Progenitor cell of endocrine pancreas (in vitro differentiated cells): ENCODE results near the gene BECN2. TPM values are rescaled to one million over a fixed set of nuclear protein-coding genes. Genes with fewer than 3 reads are reported as not detected.

Experiments used
- DNase-seq: peaks from one replicate; pipeline ENCODE4 v3.0.0; 2021; ENCODE audit warnings: low spot score; ENCODE audit not compliant: unreplicated experiment
- H3K27ac Mint-ChIP-seq: 2 replicates; pipeline ENCODE4 v1.8.0; 2021; ENCODE audit warnings: mild to moderate bottlenecking, moderate library complexity, mixed read lengths
- H3K27me3 Mint-ChIP-seq: 2 replicates; pipeline ENCODE4 v1.8.0; 2021; ENCODE audit warnings: mixed read lengths
- H3K36me3 Mint-ChIP-seq: 2 replicates; pipeline ENCODE4 v1.8.0; 2022; ENCODE audit warnings: mixed read lengths; ENCODE audit not compliant: insufficient read depth
- H3K4me1 Mint-ChIP-seq: 2 replicates; pipeline ENCODE4 v1.8.0; 2021; ENCODE audit warnings: low read depth, mixed read lengths
- H3K4me3 Mint-ChIP-seq: 2 replicates; pipeline ENCODE4 v1.8.0; 2021; ENCODE audit warnings: low read depth, mild to moderate bottlenecking, moderate library complexity, mixed read lengths
- H3K9me3 Mint-ChIP-seq: 2 replicates; pipeline ENCODE4 v1.8.0; 2021; ENCODE audit warnings: low read depth, mixed read lengths
- CTCF ChIP-seq: fragments of 200-600 bp; sonication (generic); IDR thresholded peaks from one replicate; pipeline ENCODE4 v1.5.0; 2021; ENCODE audit warnings: antibody characterized with exemption, mild to moderate bottlenecking; ENCODE audit not compliant: unreplicated experiment
- total RNA-seq: library from RNA; stranded (reverse); gene quantifications from 2 replicates; pipeline ENCODE4 v1.2.1, GENCODE V29; 2021

The BECN2 gene
- total RNA-seq, 1 donor from 2014 or later, result not detected

- H3K27ac Mint-ChIP-seq, result no peak overlapping the region
- H3K27me3 Mint-ChIP-seq, result no peaks in the 10 kb centered on the region
- H3K4me3 Mint-ChIP-seq, result no peak overlapping the region
- H3K9me3 Mint-ChIP-seq, result peaks cover 3% of the 10 kb centered on the region
- no peak for TF ChIP-seq CTCF
- no peaks in the 10 kb centered on the region for H3K36me3 Mint-ChIP-seq
- no peaks in the 10 kb centered on the region for H3K4me1 Mint-ChIP-seq
- no peak for DNase-seq
Observed at GRCh38 chr1:241939798-241940197, 17.8 kb upstream of the BECN2 start.

- Mint-ChIP-seq H3K9me3 (peaks cover 3% of the 10 kb centered on the region), H3K4me1 (no peaks in the 10 kb centered on the region), H3K36me3 (no peaks in the 10 kb centered on the region), H3K27ac (no peak overlapping the region), H3K4me3 (no peak overlapping the region), H3K27me3 (no peaks in the 10 kb centered on the region)
- no peak for DNase-seq
- no peak for TF ChIP-seq CTCF
Observed at GRCh38 chr1:241942738-241943137, 14.8 kb upstream of the BECN2 start.

GRCh38 chr1:241944300-241944699, 13.3 kb upstream of the BECN2 start:
- no peak for TF ChIP-seq CTCF
- no peaks in the 10 kb centered on the region for H3K27me3 Mint-ChIP-seq
- DNase-seq, result no peak
- H3K9me3 Mint-ChIP-seq, result no peaks in the 10 kb centered on the region
- H3K27ac Mint-ChIP-seq, result no peak overlapping the region
- H3K36me3 Mint-ChIP-seq, result no peaks in the 10 kb centered on the region
- no peak overlapping the region for H3K4me3 Mint-ChIP-seq
- no peaks in the 10 kb centered on the region for H3K4me1 Mint-ChIP-seq

- no peak for DNase-seq
- no peaks in the 10 kb centered on the region for H3K27me3 Mint-ChIP-seq
- no peaks in the 10 kb centered on the region for H3K36me3 Mint-ChIP-seq
- no peaks in the 10 kb centered on the region for H3K9me3 Mint-ChIP-seq
- H3K4me1 Mint-ChIP-seq, result no peaks in the 10 kb centered on the region
- H3K4me3 Mint-ChIP-seq, result no peak overlapping the region
- no peak for TF ChIP-seq CTCF
- H3K27ac Mint-ChIP-seq, result no peak overlapping the region
Observed at GRCh38 chr1:241947354-241947753, 10.2 kb upstream of the BECN2 start.

- Mint-ChIP-seq H3K9me3 (no peaks in the 10 kb centered on the region), H3K36me3 (no peaks in the 10 kb centered on the region), H3K4me1 (no peaks in the 10 kb centered on the region), H3K27ac (no peak overlapping the region), H3K4me3 (no peak overlapping the region), H3K27me3 (no peaks in the 10 kb centered on the region)
- no peak for TF ChIP-seq CTCF
- DNase-seq, result no peak
Observed at GRCh38 chr1:241950390-241950789, 7.2 kb upstream of the BECN2 start.
